Activated CD4-positive, alpha-beta T cell treated with anti-CD3 and anti-CD28 coated beads, Interleukin-2, amount 10 ng/mL, durations not matched to agents 7 days and 5 days (primary cell): Measurements from ENCODE around the gene KMO. TPM values are rescaled to one million over a fixed set of nuclear protein-coding genes. Genes with fewer than 3 reads are reported as not detected.

ENCODE experiments used
- CTCF ChIA-PET: fragments of 350-600 bp; sonication (Branson Sonifier 250); formaldehyde crosslinking; loops from one replicate; lab custom pipeline; 2021; ENCODE audit warnings: antibody characterized with exemption; lab: Charles Lee
- POLR2A ChIA-PET: fragments of 350-600 bp; sonication (Branson Sonifier 250); formaldehyde crosslinking; loops from one replicate; lab custom pipeline; 2021; ENCODE audit warnings: antibody characterized with exemption; lab: Charles Lee
- DNase-seq: peaks from one replicate; pipeline ENCODE4 v3.0.0-alpha.2; 2020
- H3K27ac Mint-ChIP-seq: one replicate; pipeline ENCODE4 v1.8.0; 2021; ENCODE audit warnings: mild to moderate bottlenecking, moderate library complexity, mixed read lengths
- H3K27me3 Mint-ChIP-seq: one replicate; pipeline ENCODE4 v1.8.0; 2021; ENCODE audit warnings: mixed read lengths
- H3K36me3 Mint-ChIP-seq: one replicate; pipeline ENCODE4 v1.8.0; 2021; ENCODE audit warnings: low read depth, mixed read lengths
- H3K4me1 Mint-ChIP-seq: one replicate; pipeline ENCODE4 v1.8.0; 2021; ENCODE audit warnings: mixed read lengths
- H3K4me3 Mint-ChIP-seq: one replicate; pipeline ENCODE4 v1.8.0; 2021; ENCODE audit warnings: mild to moderate bottlenecking, moderate library complexity, mixed read lengths
- H3K9me3 Mint-ChIP-seq: one replicate; pipeline ENCODE4 v1.8.0; 2021; ENCODE audit warnings: mixed read lengths
- total RNA-seq, 2 experiments: library from RNA; stranded (reverse); gene quantifications; one replicate each; pipeline ENCODE4 v1.2.3, GENCODE V29; 2021

Gene KMO
- total RNA-seq, 2 experiments from 2014 or later: 0.12 TPM; not detected in 1

DNA sequence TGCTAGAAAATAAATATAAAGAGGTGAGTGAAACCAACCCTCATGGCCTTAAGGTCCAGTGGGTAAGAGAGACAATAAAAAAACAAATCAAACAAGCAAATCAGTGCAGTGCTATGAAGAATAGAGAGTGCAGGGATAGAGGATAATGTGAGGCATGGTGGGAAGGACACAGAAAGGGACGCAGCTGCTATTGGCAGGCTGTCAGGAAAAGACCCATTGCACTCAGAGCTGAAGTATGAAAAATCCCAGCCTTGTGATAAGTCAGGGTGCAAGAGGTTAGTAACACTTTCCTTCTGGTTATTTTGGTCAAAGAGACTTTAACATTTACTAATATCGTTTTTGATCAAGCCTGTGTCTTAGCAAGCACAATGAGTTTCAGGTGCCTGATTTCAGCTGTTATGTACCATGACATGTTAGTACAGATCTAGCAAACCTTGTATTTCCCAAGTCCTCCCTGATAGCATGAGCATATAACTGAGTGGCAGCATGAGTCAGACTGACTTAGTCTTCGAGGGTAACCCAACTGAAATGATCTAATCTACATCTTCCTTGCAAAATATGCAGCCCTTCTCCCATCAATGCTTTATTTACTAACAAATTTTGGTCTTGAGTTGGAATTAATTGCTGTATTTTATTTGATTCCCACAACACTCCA lies 76.3 kb downstream of the KMO start:
- Mint-ChIP-seq H3K9me3 (no peaks in the 10 kb centered on the region), H3K36me3 (peaks cover under 1% of the 10 kb centered on the region), H3K27ac (no peak overlapping the region), H3K4me1 (peaks cover 3% of the 10 kb centered on the region), H3K27me3 (no peaks in the 10 kb centered on the region), H3K4me3 (no peak overlapping the region)
- POLR2A ChIA-PET: no interaction called here
- CTCF ChIA-PET: no interaction called here
- no peak for DNase-seq

DNA sequence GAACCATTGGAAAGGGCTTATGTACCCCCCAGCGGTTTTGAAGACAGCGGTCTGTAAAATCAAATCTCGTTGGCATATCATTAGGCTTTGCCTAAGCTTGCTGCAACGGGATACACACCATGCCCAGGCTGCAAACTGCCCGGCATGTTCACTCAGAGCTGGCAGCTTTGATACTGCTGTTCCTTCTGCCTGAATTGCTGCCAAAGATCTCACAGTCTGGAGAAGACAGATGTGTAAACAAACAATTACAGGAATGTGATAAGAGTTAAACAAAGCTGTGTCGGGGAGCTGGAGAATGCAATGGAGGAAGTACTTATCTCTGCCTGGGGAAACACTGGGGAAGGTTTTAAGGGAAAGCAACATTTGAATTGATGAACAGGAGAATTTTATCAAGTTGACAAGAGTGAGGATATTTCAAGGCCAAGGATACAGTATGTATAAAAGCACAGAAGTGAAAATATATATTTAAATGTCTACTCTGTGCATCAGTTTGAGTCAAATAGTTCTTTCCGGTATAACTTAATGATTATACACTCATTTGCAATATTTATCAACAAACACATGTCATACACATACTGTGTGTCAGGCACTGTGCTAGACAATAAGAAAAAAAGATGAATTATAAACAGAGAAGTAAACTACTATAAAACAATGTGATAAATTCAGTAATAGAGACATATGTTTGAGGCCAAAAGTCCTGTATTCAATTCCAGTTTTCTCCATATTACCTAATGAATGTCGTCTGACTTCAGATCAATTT lies 78.1 kb downstream of the KMO start:
- Mint-ChIP-seq H3K9me3 (no peaks in the 10 kb centered on the region), H3K4me3 (no peak overlapping the region), H3K4me1 (peaks cover 3% of the 10 kb centered on the region), H3K27me3 (no peaks in the 10 kb centered on the region), H3K36me3 (no peaks in the 10 kb centered on the region), H3K27ac (no peak overlapping the region)
- POLR2A ChIA-PET: no interaction called here
- no peak for DNase-seq
- CTCF ChIA-PET: interaction anchor here (0.7 to 2.2 kb wide), 10 partner anchors 8 to 388 kb away, joined by 3 to 5 read pairs (median 3); partner anchors contain the start of genes CHML, KMO and OPN3

DNA sequence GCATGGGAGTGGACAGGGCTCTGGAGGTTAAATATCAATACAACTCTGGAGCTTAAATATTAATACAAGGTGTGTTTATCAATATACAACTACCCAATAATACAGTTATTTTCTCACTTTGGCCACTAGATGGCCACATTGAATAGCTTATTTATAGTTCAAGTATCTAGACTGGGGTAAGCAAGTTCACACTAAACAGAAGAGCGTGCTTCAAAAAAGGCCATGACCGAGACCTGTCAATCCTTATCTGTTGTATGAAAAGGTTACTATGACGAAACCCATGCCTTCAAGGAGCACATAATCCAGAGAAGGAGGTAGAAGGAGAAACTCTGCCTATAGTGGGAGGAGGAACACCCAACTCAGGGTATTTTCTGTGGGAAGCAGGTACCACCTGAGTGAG lies 78.9 kb downstream of the KMO start:
- no peak overlapping the region for H3K27ac Mint-ChIP-seq
- ChIA-PET CTCF (interaction anchor here (0.7 to 2.2 kb wide), 10 partner anchors 9 to 387 kb away, joined by 3 to 6 read pairs (median 3); partner anchors contain the start of genes CHML, KMO and OPN3), POLR2A (no interaction called here)
- no peaks in the 10 kb centered on the region for H3K27me3 Mint-ChIP-seq
- H3K9me3 Mint-ChIP-seq: no peaks in the 10 kb centered on the region
- peaks cover 3% of the 10 kb centered on the region for H3K4me1 Mint-ChIP-seq
- peak; percentile 28 for DNase-seq
- H3K4me3 Mint-ChIP-seq: no peak overlapping the region
- no peaks in the 10 kb centered on the region for H3K36me3 Mint-ChIP-seq

DNA sequence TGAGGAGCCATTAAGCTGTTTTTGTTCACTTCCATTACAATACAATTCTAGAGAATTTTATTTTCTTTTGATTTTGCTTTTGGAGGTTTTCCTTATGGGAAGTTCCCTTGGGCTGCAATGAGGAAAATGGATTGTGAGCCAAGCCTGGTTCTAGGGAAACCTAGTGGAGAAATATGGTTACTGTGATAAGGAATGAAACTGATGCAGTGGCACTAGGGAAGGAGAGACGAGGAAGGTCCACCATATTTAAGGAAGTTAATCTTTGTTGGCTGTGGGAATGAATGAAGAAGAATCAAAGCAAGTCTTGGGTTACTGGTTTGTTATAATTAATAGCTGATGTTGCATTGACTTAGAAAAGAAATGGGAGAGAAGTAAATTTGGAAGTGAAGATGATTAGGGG lies 79.6 kb downstream of the KMO start:
- H3K9me3 Mint-ChIP-seq: no peaks in the 10 kb centered on the region
- POLR2A ChIA-PET: no interaction called here

DNA sequence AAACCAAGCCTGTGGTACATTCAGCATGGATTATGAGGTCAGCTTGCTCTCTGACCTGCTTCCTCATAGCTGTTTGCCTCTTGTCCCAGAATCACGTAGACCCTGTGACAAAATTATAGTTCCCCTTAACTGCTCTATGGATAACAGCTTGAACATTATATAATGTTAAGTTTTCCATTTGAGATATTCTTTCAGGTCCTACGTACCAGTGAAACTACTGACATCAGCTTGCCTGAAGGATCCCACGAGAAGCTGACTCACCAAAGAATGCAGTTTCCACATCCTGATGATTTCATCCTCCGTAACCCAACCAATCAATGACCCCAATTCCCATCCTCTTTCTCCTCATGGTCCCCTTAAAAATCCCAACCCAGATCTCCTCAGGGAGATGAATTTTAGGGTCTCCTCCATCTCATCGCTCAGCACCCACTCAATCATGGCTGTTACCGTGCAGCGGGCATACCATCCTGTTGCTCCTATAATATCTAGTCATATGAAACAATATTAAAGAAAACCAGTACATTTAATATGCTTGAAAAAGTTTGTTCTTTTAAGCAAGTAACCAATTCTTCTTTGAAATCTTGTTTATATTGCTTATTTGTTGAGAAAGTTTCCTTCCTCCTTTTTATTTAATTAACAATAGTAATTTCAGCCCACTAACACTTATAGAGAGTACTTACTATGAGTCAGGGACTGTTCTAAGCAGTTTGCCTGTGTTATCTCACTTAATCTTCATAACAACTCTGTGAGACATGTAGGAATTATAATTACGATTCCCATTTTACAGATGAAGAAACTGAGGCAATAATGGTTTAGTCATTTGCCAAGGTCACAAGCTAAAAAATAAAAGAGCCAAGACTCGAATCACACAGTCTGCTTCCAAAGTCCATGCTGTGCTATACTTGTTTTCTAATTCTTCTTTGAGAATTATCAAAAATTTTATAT lies 80.6 kb downstream of the KMO start:
- Mint-ChIP-seq H3K27me3 (no peaks in the 10 kb centered on the region), H3K4me1 (peaks cover 3% of the 10 kb centered on the region), H3K9me3 (no peaks in the 10 kb centered on the region), H3K36me3 (no peaks in the 10 kb centered on the region), H3K4me3 (no peak overlapping the region), H3K27ac (no peak overlapping the region)
- no peak for DNase-seq
- POLR2A ChIA-PET: no interaction called here
- CTCF ChIA-PET: interaction anchor here (1.0 kb wide), 1 partner anchor 15 kb away, joined by 3 read pairs; no protein-coding TSS in a partner anchor

More for the DNA sequence above, 79.6 kb downstream of the KMO start:
- no peak for DNase-seq
- H3K36me3 Mint-ChIP-seq: no peaks in the 10 kb centered on the region
- no peak overlapping the region for H3K27ac Mint-ChIP-seq
- CTCF ChIA-PET: interaction anchor here (0.8 to 2.2 kb wide), 5 partner anchors 9 to 79 kb away, joined by 3 to 6 read pairs (median 4); partner anchors contain the start of gene KMO
- H3K4me3 Mint-ChIP-seq: no peak overlapping the region
- H3K4me1 Mint-ChIP-seq: peaks cover 3% of the 10 kb centered on the region
- no peaks in the 10 kb centered on the region for H3K27me3 Mint-ChIP-seq

DNA sequence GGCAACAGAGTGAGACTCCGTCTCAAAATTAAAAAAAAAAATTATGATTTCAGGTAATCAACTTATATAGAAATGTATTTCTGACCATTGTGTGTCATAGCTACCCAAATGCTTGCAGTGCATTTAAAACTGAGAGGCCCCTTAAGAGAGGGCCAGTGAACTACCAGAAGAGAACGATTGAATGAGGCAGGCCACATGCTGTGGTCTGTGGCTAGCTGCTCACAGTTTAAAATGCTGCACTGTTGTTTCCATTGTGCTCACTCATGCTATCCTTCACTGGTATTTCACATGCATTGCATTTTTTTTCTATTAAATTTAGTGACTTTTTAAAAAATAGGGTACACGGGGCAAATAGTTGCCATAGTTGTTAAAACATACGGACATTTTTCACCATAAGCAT lies 82.0 kb downstream of the KMO start:
- Mint-ChIP-seq H3K4me3 (no peak overlapping the region), H3K4me1 (peaks cover 3% of the 10 kb centered on the region), H3K9me3 (no peaks in the 10 kb centered on the region), H3K27ac (no peak overlapping the region), H3K36me3 (peaks cover 2% of the 10 kb centered on the region), H3K27me3 (no peaks in the 10 kb centered on the region)
- POLR2A ChIA-PET: no interaction called here
- no peak for DNase-seq
- CTCF ChIA-PET: no interaction called here

DNA sequence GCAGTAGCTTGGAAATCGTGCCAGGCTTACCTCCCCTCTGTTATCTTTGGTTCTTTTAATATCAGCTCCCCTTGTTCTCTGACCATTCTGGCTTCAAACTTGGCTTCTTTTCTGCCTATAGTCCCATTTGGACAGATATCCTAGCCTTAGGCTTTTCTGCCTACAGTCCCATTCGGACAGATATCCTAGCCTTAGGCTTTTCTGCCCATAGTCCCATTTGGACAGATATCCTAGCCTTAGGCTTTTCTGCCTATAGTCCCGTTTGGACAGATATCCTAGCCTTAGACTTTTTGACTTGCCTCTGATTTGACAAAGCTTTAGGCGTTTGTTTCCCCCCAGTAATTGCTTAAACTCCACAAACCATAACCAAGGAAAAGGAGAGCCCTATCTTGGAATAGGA lies 82.4 kb downstream of the KMO start:
- Mint-ChIP-seq H3K27ac (no peak overlapping the region), H3K9me3 (no peaks in the 10 kb centered on the region), H3K4me1 (peaks cover 3% of the 10 kb centered on the region), H3K4me3 (no peak overlapping the region), H3K36me3 (peaks cover 3% of the 10 kb centered on the region), H3K27me3 (no peaks in the 10 kb centered on the region)
- DNase-seq: no peak
- CTCF ChIA-PET: no interaction called here
- POLR2A ChIA-PET: no interaction called here

DNA sequence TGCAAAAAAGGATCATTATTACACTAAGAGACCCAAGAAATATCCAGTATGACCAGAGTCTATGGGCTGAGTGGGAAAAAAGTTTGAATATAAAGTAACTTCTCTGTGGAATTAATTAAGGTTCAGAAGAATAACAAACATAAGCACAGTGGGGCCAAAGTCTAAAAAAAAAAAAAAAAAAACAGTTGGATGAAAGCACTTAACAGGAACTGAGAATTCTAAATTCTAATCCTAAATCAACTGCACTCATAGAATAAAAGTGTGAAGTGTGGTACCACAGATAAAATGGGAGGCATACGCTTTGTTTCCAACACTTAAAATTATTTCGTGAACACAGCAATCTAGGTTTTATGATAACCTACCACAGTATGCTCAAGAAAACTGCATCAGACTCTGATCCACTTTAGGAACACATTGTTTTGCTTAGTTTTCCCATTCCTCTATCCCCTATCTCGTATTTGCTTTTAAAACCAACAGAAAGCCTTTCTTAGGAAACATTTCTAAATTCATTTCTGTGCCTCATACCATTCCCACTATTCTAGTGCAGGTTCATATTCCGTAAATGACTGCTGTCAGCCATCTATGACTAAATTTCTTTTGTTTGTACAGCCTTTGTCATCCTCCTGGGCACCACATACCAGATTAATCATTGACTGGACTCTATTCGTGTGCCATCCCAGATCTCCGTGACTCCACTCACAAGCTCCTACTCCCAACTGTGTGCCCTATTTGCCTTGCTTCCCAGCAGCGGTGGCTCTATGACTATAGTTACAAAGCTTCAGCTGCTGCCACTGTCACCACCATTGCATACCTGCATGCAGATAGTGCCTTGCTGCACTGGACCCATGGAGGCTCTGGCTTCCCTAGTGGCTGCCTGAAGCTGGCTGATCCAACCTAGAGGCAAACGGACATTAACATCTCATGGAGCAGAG lies 83.1 kb downstream of the KMO start:
- POLR2A ChIA-PET: no interaction called here
- Mint-ChIP-seq H3K36me3 (peaks cover 4% of the 10 kb centered on the region), H3K9me3 (no peaks in the 10 kb centered on the region), H3K4me3 (no peak overlapping the region), H3K27me3 (no peaks in the 10 kb centered on the region), H3K27ac (no peak overlapping the region), H3K4me1 (peaks cover 3% of the 10 kb centered on the region)
- DNase-seq: no peak
- CTCF ChIA-PET: no interaction called here

DNA sequence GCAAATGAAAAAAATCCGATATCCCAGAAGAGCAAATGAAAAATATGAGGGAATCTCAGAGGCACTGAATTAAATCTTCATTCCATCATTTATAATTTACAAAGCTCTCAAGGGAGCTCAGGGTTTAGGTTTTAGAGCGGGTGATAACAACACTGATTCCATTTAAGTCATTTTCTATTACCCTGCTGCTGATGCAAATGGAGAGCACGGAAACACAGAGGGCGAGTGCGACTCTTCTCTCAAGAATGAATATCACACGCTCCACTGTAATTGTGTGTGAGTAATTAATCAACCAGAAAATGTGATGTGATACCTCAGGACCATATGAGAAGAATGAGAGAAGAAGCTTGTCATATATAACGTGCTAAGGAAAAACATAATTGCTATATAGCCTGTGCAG lies 85.2 kb downstream of the KMO start:
- Mint-ChIP-seq H3K27ac (no peak overlapping the region), H3K4me1 (peaks cover 3% of the 10 kb centered on the region), H3K36me3 (peaks cover 4% of the 10 kb centered on the region), H3K9me3 (no peaks in the 10 kb centered on the region), H3K4me3 (no peak overlapping the region), H3K27me3 (no peaks in the 10 kb centered on the region)
- no peak for DNase-seq
- CTCF ChIA-PET: interaction anchor here (1.2 to 1.5 kb wide), 3 partner anchors 9 to 18 kb away, joined by 3 to 5 read pairs (median 4); no protein-coding TSS in a partner anchor
- POLR2A ChIA-PET: no interaction called here

DNA sequence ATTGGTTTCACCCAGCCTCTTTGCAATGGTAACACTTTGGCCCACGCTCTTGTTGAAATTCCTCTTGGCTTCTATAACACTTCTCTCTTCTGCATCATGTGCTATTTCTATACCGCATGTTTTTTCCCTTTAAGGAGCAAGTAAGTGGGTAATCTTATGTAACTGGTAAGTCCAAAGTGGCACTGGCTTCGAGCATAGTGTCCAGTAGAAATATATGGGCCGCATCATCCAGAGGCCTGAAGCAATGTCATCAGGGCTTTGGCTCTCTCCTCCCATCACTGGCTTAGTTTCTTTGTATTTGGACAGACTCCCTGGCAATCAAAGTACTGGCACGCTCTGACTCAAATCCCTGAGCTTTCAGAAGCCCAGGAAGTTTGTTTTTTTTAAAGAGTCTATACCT lies 90.5 kb downstream of the KMO start:
- CTCF ChIA-PET: interaction anchor here (1.5 kb wide), 1 partner anchor 10 kb away, joined by 3 read pairs; no protein-coding TSS in a partner anchor
- DNase-seq: no peak
- POLR2A ChIA-PET: no interaction called here
- Mint-ChIP-seq H3K4me3 (no peak overlapping the region), H3K27ac (no peak overlapping the region), H3K9me3 (no peaks in the 10 kb centered on the region), H3K4me1 (peaks cover 6% of the 10 kb centered on the region), H3K27me3 (no peaks in the 10 kb centered on the region), H3K36me3 (peaks cover 4% of the 10 kb centered on the region)

DNA sequence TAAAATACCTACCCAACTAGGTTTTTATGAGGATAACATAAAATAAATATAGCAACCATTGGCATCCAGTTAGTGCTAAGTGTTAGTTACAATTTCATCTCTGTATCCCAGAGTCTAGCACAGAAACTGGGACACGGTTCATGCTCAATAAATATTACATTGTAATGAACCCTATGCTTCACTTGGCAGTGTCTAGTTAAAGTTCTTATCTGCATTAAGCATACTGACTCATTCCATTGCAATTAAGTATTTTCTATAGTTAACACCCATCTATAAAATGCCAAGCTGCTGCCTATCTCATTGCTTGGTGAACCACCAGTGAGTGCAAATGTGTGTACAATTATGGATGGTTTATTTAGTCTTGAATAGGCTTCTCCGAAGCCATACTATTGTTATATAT lies 92.8 kb downstream of the KMO start:
- H3K36me3 Mint-ChIP-seq: no peaks in the 10 kb centered on the region
- H3K4me3 Mint-ChIP-seq: no peak overlapping the region
- no peak for DNase-seq
- no peaks in the 10 kb centered on the region for H3K27me3 Mint-ChIP-seq
- no peak overlapping the region for H3K27ac Mint-ChIP-seq
- peaks cover 15% of the 10 kb centered on the region for H3K4me1 Mint-ChIP-seq
- ChIA-PET POLR2A (no interaction called here), CTCF (no interaction called here)
- H3K9me3 Mint-ChIP-seq: no peaks in the 10 kb centered on the region
